HG03135 (cell line): Measurements from ENCODE around the gene ZBTB21.
"Not testable (repeated sequence)": the region's sequence is repeated elsewhere in the genome, so short reads cannot be mapped to it uniquely, and the experiment has no call there.

Source experiments
- ATAC-seq: cut with Tn5 transposase; IDR thresholded peaks from one replicate; pipeline ENCODE4 v1.9.1; 2021; ENCODE audit warnings: mild to moderate bottlenecking, moderate library complexity; ENCODE audit not compliant: unreplicated experiment

Gene ZBTB21

GRCh38 chr21:41954654-41955499 lies 55.3 kb downstream of the ZBTB21 start:
- ATAC-seq, result no peak

- ATAC-seq, result peak; percentile 45
Measured at GRCh38 chr21:41953831-41954653, 56.1 kb downstream of the ZBTB21 start, which contains the start of gene C2CD2. TSS of gene C2CD2 (minus strand) at chr21:41954018. CDS start at chr21:41953648, 370 bp downstream.

GRCh38 chr21:41953249-41953830 lies 56.8 kb downstream of the ZBTB21 start:
- peak; percentile 28 for ATAC-seq

- ATAC-seq, result peak; percentile 6
Measured at GRCh38 chr21:41952568-41953248, 57.5 kb downstream of the ZBTB21 start.

GRCh38 chr21:41951876-41952567 lies 58.1 kb downstream of the ZBTB21 start:
- no peak for ATAC-seq

- no peak for ATAC-seq
Measured at GRCh38 chr21:41950941-41951351, 59.2 kb downstream of the ZBTB21 start.

- not testable (repeated sequence) for ATAC-seq
Measured at GRCh38 chr21:41949631-41950030, 60.5 kb downstream of the ZBTB21 start.

- no peak for ATAC-seq
Measured at GRCh38 chr21:41948901-41949300, 61.3 kb downstream of the ZBTB21 start.

GRCh38 chr21:41948078-41948895 lies 61.9 kb downstream of the ZBTB21 start:
- ATAC-seq, result no peak

GRCh38 chr21:41945982-41946381 lies 64.2 kb downstream of the ZBTB21 start:
- no peak for ATAC-seq

- ATAC-seq, result no peak
Measured at GRCh38 chr21:41943851-41944250, 66.3 kb downstream of the ZBTB21 start.

GRCh38 chr21:41942457-41942856 lies 67.7 kb downstream of the ZBTB21 start:
- no peak for ATAC-seq

GRCh38 chr21:41941941-41942340 lies 68.2 kb downstream of the ZBTB21 start:
- ATAC-seq, result no peak

GRCh38 chr21:41940431-41940830 lies 69.7 kb downstream of the ZBTB21 start:
- ATAC-seq, result no peak

GRCh38 chr21:41939391-41939790 lies 70.8 kb downstream of the ZBTB21 start:
- no peak for ATAC-seq
